Activated CD4-positive, alpha-beta T cell treated with anti-CD3 and anti-CD28 coated beads for 4 hours (primary cell): ENCODE results near the gene XPR1.

ENCODE experiments used
- DNase-seq, 2 donors: peaks; one replicate each; pipeline ENCODE4 v3.0.0-alpha.2; 2020

XPR1 gene

DNA sequence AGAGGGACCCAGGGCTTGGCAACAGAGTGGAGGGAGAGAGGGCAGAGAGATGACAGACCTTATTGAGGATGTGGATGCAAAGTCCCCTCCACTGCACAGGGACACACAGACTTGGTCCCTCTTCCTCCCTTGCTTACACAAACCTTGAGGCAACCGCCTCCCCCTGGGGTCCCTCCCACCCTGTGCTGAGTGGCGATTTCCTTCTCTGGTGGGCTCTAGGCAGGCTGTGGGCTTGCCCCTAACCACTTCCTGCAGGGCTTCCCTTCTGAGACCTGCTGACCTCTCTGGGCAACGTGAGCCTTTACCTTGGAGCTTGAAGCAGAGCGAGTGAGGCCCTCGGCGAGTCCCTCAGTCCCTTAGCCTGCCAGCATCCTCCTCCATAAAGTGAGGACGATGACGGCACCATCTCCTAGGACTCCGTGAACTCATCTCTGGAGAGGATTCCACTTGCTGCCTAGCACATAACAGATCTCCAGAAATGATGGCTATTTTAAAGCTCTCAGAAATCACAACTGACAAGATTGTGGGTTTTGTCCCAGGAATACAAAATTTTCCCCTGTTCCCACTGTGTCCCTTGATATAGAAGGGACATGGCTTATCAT is 305.9 kb downstream of the XPR1 start:
- no peak for DNase-seq

DNA sequence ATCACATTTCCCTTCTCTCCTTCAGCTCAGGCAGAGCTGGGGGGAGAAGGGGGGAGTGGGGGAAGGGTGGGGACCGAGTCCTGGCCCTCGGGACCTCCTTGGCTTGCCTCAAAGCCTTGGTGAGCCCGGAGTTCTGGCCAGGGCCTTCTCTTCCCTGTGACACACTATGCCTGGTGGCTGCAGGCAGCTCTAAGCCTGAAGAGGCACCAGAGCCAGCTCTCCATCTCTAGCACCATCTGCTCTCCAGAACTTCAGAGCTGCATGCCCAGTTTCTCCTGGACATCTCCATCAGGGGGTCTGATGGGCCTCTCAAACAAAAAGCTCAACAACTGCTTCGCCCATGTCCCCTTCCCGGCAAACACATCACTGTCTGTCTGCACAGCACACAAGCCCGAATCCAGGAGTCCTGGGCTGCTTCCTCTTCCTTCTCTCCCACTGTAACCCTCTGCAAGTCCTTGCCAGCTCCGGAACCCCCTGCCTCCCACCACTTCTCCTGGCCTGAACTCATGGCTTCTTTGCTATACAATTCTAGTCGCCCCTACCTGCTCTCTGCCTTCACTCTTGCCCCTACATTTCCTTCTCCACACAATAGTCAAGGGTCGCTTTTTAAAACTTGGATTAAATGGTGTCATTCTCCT is 307.4 kb downstream of the XPR1 start:
- DNase-seq: no peak

DNA sequence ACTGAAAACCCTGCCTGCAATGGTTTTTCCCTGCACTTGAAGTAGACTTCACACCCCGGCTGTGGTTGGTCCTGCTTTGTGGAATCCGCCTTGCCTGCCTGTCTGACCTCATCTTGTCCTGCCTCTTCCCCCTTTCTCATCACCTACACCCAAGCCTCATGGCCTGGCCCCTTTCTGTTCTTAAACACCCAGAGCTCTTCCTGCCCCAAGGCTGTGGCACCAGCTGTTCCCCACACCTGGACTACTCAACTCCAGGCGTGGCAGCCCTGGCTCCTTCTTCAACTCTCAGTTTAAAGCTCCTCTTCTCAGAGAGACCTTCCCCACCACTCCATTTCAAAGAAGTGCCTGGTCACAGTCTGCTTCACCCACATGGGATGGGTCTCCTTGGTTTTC is 307.9 kb downstream of the XPR1 start:
- DNase-seq: no peak
